GM21825 (cell line): ENCODE measurements around the gene BCAP31.
A peak's percentile ranks its signal among the peaks of the same experiment; 100 is the strongest.
"Not testable (repeated sequence)": the region's sequence is repeated elsewhere in the genome, so short reads cannot be mapped to it uniquely, and the experiment has no call there.

Experiments
- ATAC-seq: cut with Tn5 transposase; IDR thresholded peaks from one replicate; pipeline ENCODE4 v1.9.1; 2021; ENCODE audit warnings: mild to moderate bottlenecking, moderate library complexity; ENCODE audit not compliant: unreplicated experiment

The BCAP31 gene

GRCh38 chrX:153684467-153685155 lies 39.6 kb downstream of the BCAP31 start:
- no peak for ATAC-seq

- ATAC-seq, result not testable (repeated sequence)
Measured at GRCh38 chrX:153683486-153683885, 40.7 kb downstream of the BCAP31 start.

DNA sequence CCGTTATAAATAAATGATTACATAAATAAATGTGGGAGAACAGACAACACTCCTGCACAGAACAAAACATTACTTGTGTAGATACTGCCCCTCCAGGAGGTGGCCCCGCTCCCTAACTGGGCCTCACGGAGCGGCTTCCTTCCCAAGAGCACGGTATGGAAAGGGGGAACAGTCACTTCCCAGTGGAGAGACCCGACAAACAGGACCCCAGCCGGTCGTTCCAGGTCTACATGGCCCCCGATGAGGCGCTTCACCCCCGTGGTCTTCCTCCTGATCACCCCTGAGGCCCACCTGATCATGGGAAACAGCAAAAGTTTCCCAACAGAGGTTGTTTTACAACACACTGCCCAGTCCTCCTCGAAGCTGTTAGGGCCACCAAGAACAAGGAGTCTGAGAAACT lies 43.0 kb downstream of the BCAP31 start:
- ATAC-seq, result no peak

- ATAC-seq, result no peak
Measured at GRCh38 chrX:153674219-153674851, 49.9 kb downstream of the BCAP31 start.

GRCh38 chrX:153673428-153674218 lies 50.6 kb downstream of the BCAP31 start, which contains the start of gene PNCK:
PNCK (minus strand) TSS chrX:153673813; CDS start chrX:153673076, 737 bp downstream.
- no peak for ATAC-seq

- no peak for ATAC-seq
Measured at GRCh38 chrX:153672531-153673427, 51.4 kb downstream of the BCAP31 start.

- no peak for ATAC-seq
Measured at GRCh38 chrX:153671589-153672530, 52.3 kb downstream of the BCAP31 start.

GRCh38 chrX:153670748-153671588 lies 53.2 kb downstream of the BCAP31 start:
- no peak for ATAC-seq

DNA sequence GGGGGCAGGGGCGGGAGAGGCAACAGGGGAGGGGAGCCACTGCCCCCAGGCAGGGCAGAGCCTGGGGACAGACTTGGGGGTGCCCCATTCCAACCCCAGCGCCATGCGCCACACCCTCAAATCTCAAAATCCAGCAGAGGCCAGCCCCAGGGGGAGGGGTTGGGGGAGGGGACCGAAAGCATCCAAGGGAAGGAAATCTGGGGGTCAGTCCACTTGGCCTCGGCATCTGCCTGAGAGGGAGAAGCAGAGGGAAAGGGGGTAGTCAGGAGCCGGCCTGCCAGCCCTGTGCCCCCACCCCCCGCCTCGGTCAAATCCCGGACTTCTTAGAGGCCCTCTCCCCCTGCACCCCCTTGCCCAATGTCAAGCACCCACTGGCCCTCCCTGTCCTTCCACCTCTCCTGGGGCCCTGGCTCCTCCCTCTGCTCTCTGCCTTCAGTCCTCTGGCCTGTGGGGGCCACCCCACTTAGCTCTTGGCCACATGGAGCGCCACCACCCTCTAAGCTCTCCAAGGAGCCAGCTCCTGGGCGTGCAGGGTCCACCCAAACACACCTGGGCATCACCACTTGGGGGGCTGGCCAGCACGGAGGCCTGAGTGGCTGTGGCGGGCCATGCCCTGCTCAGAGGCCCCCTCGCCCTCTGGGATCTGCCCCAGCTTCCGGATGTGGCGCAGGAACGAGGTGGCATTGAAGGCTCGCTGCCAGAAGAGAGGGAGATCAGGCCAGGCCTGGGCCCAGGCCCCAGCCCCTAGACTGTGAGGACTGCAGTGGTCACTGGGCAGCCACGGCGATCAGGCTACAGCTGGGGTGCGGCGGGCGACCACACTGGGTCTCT lies 54.1 kb downstream of the BCAP31 start:
- no peak for ATAC-seq

- no peak for ATAC-seq
Measured at GRCh38 chrX:153669174-153669890, 54.9 kb downstream of the BCAP31 start.

DNA sequence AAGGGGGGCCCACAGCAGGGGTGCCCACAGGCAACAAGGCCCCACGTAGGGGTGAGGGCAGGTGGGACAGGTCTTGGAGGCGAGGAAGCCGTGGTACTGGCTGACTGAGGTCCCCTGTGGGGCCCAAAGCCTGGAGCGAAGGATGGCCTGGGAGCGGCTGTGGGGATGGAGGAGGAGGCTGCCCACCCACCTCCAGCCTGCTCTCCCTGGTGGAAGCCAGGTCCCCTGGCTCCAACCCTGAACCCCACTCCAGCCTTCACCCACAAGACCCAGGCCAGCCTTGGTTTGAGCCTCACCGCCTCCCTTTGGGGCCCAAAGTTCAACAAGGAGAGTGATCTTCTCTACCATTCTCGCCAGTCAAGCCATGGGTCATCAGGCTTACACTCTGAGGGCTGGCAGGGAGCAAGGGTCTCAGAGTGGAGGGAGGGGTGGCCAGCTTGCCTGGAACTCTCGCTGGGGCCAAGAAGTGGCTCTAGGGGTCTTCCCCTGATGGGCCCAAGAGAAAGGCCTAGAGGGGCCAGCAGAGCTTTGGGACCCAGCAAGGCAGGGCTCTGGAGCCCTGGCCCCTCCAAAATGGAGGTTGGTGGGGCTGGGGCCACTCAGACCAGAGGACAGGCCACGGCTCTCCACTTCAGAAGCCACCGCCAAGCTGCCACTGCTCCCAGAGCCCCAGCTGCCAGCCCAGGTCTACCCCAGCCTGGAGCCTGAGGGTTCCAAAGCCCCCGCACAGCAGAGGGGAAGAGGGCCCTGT lies 55.6 kb downstream of the BCAP31 start:
- no peak for ATAC-seq

DNA sequence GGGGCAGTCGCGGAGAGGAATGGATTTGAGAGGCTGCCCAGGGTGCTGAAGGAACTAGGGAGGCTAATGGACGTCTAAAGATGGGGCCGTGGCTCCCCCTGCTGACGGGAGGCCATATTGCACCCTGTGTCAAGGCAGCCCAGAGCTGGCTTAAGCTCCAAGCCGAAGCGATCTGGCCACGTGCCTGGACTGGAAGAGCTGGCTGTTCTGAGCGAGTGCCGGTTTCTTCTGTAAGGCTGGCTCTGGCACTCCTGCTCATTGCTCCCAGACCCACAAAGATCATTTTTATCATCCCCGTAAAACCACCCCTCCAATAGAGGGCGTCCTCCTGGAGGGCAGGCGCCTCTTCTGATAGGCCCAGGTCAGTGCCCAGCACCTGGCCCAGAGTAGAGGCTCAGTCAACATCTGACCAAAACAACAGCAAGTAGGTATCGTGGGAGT lies 56.2 kb downstream of the BCAP31 start:
- peak; percentile 52 for ATAC-seq

- no peak for ATAC-seq
Measured at GRCh38 chrX:153667281-153667955, 56.8 kb downstream of the BCAP31 start.

DNA sequence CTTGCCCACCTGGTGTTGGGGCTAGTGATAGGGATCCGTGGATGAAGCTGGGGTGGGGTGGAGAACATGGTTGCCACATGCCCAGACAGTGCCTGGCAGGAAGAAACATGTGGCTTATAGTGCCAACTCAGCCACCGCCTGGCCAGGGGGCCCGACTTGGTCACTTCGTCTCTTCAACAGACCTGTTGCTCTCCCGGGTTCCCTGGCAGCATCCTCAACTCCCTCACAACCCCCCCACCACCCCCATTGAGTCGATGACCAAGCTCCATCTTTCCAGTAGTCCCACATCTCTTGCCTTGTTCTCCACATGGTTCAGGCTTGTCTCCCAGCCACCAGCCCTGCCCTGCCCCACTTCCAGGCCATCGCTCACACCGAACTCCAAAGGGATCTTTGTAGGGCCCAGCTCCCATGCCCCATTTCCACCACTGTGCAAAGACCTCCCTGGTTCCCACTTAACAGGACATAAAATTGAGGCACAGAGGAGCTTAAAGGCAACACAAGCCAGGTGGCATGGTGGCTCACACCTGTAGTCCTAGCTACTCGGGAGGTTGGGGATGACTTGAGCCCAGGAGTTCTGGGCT lies 58.4 kb downstream of the BCAP31 start:
- ATAC-seq, result no peak

GRCh38 chrX:153662266-153662665 lies 61.9 kb downstream of the BCAP31 start:
- no peak for ATAC-seq

- no peak for ATAC-seq
Measured at GRCh38 chrX:153659268-153659667, 64.9 kb downstream of the BCAP31 start.
